ENCODE measurements around the gene KCNMB3.
"Not testable (repeated sequence)": the region's sequence is repeated elsewhere in the genome, so short reads cannot be mapped to it uniquely, and the experiment has no call there.

The KCNMB3 gene

DNA sequence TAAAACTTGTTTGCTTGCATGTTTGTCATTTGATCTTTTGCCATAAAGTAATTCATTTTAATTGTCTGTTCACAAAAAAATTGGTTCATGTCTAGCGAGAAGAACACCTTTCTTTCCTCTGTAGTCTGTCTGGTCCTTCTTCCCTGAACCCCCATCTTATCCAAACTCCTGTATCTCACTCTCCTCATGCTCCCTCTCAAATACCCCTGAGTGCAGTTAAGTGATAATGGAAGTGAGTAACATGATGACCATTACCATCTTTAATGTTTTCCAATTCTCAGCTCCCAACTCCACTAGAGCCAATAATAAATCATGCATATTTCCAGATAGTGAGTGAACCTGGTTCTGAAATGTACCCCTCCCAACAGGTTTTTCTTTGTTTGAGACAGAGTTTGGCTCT lies 14.2 kb upstream of the KCNMB3 start:
- DNase-seq (ENCODE audit: extremely low read depth in 1 of 2, low read depth in 1 of 2) = no peak

DNA sequence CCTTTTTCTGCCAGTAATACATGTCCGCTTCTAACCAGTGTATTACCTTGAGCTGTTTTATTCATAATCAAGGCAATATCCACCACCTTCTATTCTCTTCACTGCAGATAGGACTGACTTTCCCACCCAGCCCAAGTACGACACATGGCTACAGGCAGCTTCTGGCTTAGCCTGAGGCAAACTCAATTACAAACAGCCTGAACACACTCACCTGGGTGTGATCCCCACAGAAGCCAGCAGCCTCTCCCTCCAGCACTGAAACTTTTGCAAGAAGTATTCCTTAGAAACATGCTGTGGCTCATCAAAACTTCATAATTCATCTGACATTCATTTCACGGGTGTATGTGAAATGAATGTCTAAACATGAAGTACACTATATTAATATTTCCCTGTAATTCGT lies 13.5 kb upstream of the KCNMB3 start:
- no peak for DNase-seq (ENCODE audit: extremely low read depth in 1 of 2, low read depth in 1 of 2)

DNA sequence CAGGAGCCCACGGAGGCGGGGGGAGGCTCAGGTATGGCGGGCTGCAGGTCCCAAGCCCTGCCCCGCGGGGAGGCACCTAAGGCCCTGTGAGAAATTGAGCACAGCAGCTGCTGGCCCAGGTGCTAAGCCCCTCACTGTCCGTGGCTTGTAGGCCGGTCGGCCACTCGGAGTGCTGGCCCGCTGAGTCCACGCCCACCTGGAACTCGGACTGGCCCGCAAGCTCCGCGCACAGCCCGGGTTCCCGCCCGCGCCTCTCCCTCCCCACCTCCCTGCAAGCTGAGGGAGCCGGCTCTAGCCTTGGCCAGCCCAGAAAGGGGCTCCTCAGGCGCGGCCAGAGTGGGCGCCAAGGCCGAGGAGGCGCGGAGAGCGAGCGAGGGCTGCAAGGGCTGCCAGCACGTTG lies 12.2 kb upstream of the KCNMB3 start:
- no peak for DNase-seq (ENCODE audit: extremely low read depth in 1 of 2, low read depth in 1 of 2)

DNA sequence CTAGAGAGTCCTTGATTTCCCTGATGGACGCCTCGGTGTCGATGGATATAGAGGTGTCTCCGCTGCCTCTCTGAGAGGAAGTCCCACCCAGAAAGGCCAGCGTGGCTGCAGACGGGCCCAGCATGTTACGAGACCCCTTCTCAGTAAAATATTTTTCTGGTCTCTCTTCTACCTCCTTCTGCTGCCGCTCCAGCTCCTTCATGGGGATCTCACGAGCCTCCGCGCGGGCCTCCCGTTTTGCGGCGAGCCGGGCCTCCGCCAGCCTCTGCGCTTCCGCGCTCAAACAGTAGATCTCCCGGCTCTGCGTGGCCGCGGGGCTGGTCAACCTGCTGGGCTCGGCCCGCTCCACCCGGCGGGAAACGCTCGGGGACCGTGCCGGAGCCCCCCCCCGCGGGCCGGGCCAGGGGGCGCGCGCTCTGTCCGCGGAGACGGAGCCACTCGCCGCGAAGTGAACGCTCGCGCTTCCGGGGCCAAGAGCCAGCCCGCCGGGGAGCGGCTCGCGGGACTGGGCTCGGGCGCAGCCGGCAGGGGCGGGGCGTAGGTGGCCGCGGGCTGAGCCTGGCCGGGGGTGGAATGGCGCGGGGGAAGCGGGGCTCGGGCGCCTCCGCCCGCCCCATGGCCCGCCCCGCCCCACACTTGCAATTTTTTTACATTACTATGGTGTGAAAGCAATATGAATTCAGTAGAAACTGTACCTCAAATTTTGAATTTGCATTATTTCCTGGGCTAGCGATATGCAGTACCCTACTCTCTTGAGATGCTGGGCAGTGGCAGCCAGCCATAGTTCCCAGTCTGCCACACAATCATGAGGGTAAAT lies 10.2 kb upstream of the KCNMB3 start:
- peak; percentile 37 to 40 for DNase-seq (ENCODE audit: extremely low read depth in 1 of 2, low read depth in 1 of 2)

DNA sequence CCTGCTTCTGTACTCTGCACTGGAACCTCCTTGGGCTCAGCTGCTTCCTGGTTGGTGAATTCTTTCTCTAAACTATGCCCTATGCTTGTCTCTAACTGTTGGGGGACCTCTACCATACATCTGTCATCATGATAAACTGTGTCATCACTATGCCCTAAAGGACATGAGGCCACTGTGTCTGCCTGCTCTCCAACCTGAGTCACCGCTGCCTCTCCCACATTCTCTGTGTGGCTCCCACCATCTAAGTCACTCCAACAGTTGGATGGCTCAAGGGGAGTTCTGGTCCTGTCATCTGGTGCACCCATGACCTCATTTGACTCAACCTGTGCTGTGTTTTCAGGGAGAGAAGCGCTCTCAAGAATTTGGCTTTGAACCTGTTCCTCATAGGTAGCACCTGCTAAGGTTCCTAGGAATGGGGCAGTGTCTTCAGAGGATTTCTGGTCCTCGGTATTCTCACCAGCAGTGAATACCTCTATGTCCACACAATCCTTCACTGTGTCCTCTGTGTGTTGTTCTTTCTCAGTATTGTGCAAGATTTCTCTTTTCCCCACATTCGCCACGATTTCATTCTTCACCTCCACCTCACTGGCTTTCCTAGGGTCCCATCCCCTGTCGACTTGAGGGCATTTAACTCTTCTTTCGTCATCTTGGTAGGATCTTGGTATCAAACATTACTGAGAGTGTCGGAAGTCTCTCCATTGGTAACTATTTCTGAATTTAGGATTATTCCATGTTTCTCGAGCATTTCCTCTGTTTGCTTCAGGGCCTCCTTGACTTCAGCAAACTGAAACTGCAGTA lies 9.2 kb upstream of the KCNMB3 start:
- not testable (repeated sequence) for DNase-seq (ENCODE audit: extremely low read depth in 1 of 2, low read depth in 1 of 2)

DNA sequence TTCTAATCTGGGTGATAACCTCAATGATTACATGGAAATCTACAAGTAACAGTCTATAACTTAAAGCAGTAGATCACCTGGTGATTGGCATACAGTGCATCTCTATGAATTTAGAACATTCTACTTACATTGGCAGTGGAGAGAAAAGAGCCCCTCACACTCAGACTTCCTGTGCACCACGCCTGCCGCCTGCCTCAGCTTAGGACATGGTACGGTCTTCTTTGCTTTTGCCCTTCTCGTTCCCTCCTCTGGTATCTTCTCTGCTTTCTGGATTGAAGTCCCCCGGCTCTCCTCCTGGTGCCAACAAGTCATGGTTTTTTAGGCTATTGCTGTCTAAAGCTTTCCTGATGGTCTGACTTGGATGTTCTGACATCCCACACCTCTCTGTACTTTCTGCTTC lies 7.9 kb upstream of the KCNMB3 start:
- DNase-seq (ENCODE audit: extremely low read depth in 1 of 2, low read depth in 1 of 2) = no peak

DNA sequence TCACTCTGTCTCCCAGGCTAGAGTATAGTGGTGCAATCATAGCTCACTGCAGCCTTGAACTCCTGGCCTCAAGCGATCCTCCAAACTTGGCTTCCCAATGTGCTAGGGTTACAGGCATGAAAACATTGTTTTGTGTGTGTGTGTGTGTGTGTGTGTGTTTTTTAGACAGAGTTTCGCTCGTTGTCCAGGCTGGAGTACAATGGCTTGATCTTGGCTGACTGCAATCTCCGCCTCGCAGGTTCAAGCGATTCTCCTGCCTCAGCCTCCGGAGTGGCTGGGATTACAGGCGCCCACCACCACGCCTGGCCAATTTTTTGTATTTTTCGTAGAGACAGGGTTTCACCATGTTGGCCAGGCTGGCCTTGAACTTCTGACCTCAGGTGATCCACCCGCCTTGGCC lies 6.8 kb upstream of the KCNMB3 start:
- not testable (repeated sequence) for DNase-seq (ENCODE audit: extremely low read depth in 1 of 2, low read depth in 1 of 2)

DNA sequence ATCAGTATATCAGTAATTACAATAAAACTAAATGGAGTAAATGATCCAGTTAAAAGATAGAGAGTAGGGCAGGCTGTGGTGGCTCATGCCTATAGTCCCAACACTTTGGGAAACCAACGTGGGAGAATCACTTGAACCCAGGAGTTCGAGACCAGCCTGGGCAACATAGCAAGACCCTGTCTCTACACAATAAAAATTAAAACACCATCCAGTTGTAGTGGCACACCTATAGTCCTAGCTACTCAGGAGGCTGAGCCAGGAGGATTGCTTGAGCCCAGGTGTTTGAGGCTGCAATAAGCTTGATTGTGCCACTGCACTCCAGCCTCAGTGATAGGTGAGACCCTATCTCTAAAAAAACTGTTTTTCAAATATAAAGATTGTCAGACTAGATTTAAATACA lies 5.9 kb upstream of the KCNMB3 start:
- no peak for DNase-seq (ENCODE audit: extremely low read depth in 1 of 2, low read depth in 1 of 2)

DNA sequence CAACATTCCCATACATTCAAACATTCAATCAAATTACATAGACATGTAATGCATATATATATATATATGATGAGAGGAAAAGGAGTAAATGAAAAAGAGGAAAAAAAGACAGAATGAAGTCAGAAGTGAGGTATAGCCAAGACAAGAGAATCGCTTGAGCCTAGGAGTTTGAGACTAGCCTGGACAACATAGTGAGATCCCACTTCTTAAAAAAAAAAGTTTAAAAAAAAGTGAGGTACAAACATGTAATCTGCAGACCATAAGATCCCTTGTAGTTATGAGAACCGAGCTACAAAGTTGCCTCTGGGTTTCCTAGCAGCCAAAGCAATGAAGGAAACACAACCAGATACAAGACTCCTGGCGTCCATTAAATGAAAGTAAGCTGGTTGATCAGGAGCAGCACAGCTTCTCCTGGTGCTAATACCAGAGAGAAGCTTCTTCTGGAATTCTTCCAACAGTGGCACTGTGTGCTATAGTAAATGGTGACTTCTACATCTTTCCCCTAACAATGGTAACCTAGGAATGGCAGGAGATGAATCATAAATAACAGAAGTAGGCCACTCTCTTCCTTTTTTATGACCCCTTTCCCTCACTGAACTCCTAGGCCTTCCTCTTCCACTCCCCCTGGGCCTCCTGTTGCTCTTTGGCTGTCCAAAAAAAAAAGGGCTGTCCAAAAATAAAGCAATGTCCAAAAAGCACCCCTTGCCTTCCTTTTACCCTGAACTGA lies 3.5 kb downstream of the KCNMB3 start:
- DNase-seq (ENCODE audit: extremely low read depth in 1 of 2, low read depth in 1 of 2) = no peak

DNA sequence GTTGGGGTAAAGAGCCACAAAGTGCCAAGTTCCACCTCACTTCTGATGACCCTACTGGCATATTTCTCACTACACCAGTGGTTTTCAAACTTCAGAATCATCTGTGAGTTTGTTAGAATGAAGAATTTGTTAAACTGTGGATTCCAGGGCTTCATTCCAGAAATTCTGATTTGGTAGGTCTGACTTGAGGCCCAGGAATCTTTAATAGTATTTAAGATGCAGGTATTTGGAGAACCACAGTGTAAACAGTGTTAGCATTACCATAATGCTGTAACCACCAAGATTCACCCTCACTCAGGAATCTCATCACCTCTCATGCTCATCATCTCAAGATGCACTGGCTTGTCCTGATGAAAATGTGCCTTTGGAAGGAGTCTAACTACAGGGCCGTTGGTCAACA lies 6.0 kb downstream of the KCNMB3 start:
- DNase-seq (ENCODE audit: extremely low read depth in 1 of 2, low read depth in 1 of 2) = no peak

DNA sequence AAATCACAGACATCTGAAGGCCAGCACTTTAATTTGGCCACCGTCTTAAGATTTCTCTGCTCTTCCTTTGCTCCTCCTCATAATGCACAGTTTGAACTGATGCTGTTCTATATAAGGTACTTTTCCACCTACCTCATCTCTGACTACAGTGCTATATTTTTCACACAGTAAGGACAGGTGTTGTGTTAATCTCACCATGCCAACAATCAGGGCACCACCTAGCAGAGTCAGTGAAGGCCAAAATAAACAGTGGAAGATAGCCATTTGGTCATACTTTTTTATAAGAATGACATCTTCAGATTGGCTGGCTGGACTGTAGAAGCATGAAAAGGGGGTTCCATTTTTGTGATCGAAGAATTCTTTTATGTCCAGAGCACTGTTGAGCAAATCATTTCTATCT lies 8.1 kb downstream of the KCNMB3 start:
- DNase-seq (ENCODE audit: extremely low read depth in 1 of 2, low read depth in 1 of 2) = not testable (repeated sequence)

DNA sequence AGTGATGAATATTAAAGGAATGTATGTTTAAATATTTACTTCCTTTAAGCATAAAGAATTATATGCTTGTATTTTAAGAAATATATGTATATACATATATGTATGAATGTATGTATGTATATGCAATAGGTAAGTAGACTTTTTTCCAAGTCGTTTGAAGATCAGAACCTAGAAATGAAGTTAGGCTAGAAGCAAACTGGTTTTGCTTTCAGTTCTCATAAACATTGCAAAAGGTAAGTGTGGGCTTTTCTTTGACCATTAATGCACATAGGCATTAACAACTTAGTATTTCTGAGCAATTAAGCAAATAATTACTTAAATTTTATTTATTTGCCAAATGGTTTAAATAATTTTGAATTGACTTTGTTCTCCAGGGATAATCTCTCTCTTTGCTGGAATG lies 10.6 kb downstream of the KCNMB3 start:
- not testable (repeated sequence) for DNase-seq (ENCODE audit: extremely low read depth in 1 of 2, low read depth in 1 of 2)

DNA sequence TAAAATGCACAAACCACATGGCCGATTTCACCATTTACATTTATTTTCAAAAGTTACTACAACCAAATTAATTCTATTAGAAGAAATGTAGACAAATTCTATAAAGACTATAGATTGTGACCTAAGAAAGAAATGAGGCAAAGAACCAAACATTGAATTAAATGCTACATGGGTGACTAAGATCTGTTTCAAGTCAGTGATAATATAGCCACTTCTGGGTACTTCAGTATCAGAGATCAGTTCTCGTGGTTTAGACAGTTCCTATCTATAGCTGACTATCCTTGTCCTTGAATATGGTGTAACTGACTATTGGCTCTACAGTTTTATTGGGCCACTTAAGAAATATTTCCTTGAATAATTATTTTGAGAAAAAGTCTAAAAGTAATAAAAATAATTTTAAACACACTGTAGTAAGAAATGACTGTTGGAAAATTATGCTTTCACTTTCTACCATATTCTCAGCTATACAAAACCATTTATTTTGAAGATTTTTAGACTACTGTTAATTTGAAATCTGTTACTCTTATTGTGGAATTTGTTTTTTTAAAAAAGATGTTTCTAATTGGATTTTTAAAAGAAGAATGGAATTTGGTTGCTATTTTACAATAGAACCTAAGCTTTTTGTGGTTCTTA lies 14.1 kb downstream of the KCNMB3 start:
- no peak for DNase-seq (ENCODE audit: extremely low read depth in 1 of 2, low read depth in 1 of 2)

DNA sequence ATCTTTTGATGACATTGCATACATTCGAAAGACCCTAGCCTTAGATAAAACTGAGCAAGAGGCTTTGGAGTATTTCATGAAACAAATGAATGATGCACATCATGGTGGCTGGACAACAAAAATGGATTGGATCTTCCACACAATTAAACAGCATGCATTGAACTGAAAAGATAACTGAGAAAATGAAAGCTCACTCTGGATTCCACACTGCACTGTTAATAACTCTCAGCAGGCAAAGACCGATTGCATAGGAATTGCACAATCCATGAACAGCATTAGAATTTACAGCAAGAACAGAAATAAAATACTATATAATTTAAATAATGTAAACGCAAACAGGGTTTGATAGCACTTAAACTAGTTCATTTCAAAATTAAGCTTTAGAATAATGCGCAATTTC lies 16.7 kb downstream of the KCNMB3 start:
- DNase-seq (ENCODE audit: extremely low read depth in 1 of 2, low read depth in 1 of 2) = no peak

DNA sequence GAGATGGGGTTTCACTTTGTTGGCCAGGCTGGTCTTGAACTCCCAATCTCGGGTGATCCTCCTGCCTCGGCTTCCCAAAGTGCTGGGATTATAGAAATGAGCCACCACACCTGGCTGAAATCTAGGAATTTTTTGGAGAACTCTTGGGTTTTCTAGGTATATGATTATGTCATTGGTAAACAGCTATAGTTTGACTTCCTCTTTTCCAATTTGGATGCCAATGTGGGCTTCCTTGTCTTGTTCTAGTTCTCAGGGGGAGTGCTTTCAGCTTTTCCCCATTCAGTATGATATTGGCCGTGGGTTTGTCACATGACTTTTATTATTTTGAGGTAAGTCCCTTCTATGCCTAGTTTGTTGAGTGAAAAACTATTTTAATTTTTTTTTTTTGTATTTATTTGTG lies 17.9 kb downstream of the KCNMB3 start:
- no peak for DNase-seq (ENCODE audit: extremely low read depth in 1 of 2, low read depth in 1 of 2)

DNA sequence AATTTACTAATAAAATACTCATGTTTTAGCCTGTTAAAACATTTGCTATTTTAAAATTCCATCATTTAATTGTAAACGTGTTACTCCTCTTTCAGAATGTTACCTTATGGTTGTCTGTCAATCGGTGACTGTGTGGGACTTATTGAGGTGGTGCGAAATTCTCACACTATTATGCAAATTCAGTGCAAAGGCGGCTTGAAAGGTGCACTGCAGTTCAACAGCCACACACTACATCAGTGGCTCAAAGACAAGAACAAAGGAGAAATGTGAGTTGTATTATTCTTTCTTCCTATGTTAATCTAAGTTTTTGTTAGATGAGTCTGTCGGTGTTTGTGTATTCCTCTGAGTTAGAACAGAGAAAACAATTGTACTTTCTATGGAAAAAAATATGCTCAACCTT lies 21.7 kb downstream of the KCNMB3 start:
- no peak for DNase-seq (ENCODE audit: extremely low read depth in 1 of 2, low read depth in 1 of 2)

DNA sequence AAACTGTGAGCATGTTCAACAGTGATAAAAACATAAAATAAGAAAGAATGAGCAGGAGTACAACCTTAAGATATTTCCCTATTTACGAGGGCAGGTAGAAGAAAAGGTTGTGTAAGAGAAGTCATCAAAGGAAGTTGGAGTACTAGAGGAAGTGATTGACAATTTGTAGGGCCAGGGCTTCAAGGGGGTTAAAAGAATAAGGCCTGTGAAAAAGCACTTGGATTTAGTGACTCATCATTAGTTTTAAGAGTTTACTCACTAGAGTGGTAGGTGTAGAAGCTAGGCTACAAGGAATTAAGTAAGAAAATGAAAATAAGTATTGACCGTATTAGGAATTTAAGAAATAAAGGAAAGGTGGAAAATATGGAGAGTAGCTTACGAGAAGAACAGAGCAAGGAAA lies 23.6 kb downstream of the KCNMB3 start:
- no peak for DNase-seq (ENCODE audit: extremely low read depth in 1 of 2, low read depth in 1 of 2)

DNA sequence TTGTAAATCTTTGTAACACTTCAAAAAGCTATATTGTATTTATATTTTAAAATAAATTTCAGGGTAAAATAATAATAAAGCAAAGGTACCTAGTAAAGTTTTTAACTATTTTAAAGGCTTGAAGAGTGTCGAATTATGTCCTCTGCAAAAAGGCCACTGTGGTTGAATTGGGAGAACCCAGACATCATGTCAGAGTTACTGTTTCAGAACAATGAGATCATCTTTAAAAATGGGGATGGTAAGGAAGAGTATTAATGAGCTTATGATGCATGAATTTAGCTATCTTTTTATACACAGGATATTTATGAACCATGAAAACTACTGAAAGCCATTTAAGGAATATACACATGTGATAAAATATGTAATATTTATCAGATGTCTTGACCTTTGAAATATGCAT lies 26.3 kb downstream of the KCNMB3 start:
- DNase-seq (ENCODE audit: extremely low read depth in 1 of 2, low read depth in 1 of 2) = no peak

DNA sequence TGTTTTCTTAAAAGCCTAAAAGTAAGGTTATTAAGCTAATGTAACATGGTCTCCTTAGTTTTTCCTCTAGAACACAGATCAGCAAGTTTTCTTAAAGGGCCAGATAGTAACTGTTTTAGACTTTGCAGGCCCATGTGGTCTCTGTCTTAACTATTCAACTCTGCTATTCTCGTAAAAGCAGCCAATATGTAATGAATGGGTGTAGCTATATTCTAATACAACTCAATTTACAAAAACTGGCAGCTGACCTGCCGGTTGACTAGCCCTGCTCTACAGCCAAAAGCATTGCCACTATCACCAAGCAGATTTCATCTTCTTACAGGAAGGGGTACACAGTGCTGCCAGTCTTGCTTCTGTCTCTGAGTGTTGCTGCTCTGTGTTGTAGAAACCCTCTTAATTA lies 27.4 kb downstream of the KCNMB3 start:
- no peak for DNase-seq (ENCODE audit: extremely low read depth in 1 of 2, low read depth in 1 of 2)

DNA sequence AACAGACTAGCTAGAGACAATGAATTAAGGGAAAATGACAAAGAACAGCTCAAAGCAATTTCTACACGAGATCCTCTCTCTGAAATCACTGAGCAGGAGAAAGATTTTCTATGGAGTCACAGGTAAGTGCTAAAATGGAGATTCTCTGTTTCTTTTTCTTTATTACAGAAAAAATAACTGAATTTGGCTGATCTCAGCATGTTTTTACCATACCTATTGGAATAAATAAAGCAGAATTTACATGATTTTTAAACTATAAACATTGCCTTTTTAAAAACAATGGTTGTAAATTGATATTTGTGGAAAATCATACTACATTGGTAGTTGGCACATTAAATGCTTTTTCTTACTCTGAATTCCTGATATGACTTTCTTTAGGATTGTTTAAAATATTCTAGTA lies 32.7 kb downstream of the KCNMB3 start:
- not testable (repeated sequence) for DNase-seq (ENCODE audit: extremely low read depth in 1 of 2, low read depth in 1 of 2)

DNA sequence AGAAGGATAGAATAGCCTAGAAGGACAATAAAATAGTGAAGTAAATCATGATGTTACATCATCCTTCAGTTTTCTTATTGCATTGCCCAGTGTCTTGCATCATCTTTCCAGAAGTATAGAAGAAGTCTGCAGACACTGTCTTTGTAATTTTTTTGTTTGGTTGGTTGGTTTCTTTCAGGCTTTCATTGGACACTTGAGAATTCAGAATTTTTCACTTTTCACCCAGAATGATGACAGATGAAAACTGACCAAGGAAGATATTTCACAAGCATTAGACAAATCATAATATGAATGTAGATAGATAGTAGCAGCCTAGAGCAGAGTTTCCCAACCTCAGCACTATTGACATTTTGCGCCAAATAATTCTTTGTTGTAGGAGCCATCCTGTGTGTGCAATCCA lies 35.4 kb downstream of the KCNMB3 start:
- not testable (repeated sequence) for DNase-seq (ENCODE audit: extremely low read depth in 1 of 2, low read depth in 1 of 2)
